HG03095 (cell line): ENCODE results near the gene ZBTB34.

Source experiments
- ATAC-seq: cut with Tn5 transposase; IDR thresholded peaks from one replicate; pipeline ENCODE4 v1.9.1; 2021; ENCODE audit warnings: moderate library complexity; ENCODE audit not compliant: unreplicated experiment

ZBTB34 gene

DNA sequence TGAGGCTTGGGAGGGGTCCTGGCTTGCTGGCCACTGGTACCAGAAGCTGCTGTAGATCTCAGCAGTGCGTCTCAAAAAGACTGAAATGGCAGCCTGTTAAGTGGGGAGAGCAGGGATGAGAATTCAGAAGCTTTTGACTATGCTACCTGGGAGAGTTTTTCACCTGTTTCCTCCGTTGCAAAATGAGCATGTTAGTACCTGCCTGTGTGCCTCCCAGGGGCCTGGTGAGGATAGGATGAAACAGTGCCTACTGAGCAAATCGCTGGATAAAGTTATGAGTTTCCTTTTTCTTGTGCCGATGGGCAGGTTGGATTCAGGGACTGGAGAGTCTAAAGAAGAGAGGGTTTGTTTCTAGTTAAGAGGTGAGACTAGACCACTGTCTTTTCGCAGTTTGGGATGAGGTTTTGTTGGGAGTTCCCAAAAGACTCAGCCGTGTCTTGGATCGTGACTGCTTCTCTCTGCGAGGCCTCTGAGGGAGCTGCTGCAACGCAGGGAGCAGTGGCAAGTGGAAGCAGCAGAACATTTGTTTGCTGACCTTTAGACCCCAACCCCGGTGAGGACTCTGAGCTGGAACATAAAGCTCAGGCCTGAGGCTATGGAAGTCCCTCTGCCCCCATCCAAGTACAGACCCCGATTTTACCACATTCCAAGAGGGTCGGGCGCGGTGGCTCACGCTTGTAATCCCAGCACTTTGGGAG is 55.6 kb downstream of the ZBTB34 start:
- ATAC-seq: no peak

DNA sequence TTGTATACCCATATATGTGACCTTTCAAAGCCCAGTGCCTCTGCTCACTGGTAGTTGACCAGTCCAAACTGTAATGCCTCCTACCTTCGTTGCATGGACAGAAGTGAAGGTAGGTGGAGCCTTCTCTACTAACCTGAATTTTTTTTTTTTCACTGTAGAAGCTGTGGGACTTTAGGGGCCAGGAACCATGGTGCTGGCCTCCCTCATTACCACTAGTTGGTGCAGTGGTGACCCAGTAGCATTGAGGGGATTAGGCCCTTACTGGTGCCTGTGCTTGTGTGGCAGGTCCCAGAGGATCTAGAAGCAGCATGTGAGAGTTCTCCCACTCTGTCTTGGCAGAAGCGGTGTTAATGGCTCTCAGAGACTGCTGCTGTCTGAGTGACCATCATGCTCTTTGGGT is 56.5 kb downstream of the ZBTB34 start:
- ATAC-seq: no peak

DNA sequence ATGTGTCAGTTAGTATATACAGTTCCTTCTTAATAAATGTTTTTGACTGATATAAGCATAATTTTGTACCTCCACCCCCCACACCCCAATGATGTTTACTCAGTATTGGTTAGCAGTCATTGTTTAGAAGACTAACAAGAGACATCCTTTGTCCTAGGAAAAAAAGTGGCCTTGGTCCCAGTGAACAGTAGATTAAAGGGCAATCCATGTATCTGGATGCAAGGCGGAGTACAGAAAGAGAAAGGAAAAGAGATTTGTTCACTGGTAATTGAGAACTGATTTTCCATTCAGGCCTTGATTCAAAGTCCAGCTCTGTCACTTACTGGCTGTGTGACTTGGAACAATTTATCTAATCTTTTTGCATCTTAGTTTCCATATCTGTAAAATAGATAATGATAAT is 58.8 kb downstream of the ZBTB34 start:
- no peak for ATAC-seq

DNA sequence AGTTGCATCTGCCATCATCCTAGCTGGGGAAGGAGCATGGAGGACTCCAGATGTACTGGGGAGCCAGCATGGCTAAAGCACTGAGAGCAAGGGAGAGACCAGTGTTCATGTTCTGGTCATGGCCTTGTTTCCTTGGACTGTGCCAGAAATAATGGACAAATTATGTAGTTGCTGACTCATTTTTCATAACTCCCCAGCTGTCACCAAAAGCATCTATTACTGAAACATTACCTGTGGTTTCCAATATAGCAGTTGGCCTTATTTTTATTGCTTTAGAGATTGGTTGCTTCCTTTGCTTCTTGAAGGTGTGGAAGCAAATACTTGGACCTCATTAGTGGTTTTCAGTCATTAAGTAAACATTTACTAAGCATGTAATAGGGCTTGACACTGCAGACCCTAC is 65.4 kb downstream of the ZBTB34 start:
- no peak for ATAC-seq

DNA sequence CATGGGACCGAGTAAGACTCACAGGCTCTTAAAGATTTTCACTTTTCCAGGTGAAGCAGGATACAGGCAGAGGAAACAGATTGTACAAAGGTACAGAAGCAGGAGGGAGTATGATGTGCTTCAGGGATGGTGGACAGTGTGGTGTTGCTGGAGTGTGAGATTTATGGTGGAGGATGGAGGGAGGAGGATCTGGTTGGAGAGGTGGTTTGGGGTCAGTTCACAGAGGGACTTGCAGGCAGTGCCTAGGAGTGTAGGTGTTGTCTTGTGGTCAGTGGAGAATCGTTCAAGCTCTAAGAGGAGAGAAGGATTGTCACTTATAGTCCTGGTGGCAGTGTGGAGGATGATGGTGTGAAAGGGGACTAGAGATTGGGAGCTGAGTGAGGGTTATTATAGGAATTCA is 65.9 kb downstream of the ZBTB34 start:
- no peak for ATAC-seq

DNA sequence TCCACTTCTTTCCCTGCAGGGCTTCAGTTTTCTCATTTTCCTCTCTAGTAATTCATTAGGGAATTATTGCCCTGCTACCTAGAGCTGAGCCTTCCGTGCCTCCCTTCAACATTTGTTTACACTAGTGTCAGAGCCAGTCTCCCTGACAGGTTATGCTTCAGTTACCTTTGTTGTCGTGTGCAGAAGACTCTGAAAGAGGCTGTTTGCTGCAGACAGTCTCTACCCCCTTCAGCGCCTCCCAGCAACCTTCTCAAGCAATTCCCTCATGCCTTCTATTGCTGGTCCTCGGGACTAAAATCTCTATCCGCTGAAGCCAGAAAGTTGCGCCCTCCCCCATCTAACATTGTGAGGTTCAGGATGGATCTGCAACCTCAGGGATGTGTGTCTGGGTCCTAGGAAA is 67.0 kb downstream of the ZBTB34 start:
- ATAC-seq: no peak

DNA sequence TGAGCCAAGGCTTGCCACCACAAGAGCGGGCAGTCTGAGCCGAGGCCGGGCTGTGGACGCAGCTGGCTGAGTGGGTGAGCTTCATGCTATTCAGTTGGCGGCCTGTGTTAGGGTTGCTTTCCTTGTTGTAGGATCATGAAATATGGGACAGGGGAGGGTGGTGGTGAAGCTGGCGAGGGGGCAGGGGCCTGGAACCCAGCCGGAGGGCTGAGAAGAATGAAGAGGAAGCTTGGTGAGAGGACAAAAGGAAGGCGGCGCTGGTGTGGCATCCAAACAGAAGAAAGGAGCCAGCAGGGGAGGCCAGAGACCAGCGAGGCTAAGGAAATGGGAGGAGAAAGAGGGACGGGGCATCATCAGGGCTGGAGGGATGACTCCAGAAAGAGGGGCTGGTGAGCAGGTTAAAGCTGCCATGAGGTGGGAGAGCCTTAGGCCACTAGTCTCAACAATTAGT is 72.5 kb downstream of the ZBTB34 start:
- ATAC-seq: no peak

DNA sequence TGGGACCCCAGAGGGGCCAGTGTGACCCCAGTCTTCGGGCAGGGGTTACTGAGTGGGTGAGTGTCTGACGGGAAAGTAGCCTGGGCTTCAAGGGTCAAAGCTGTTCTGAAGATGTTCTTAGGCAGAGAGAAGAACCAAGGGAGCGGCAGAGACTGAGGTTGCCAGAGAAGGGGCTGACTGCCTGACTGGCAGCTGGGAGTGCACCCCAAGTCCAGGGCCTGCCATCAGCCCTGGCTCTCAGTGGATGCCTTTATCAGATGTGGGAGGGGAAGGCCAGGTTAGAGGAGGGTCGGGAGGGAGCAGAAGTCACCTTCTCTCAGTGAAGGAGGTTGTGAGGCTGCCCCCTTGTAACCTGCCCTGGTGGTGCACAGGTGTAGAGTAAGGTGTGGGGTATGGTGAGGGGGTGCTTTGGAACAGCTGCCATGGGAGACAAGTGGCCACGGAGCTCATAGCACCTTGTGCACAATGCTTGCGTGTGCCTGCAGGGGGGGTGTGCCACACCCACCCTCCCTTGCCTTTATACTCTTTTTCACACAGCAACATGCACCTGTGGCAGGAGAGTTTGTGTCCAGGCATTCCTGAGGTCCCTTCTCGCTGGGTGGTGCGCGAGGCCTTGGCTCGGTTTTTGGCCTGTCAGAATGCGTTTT is 73.0 kb downstream of the ZBTB34 start:
- no peak for ATAC-seq

DNA sequence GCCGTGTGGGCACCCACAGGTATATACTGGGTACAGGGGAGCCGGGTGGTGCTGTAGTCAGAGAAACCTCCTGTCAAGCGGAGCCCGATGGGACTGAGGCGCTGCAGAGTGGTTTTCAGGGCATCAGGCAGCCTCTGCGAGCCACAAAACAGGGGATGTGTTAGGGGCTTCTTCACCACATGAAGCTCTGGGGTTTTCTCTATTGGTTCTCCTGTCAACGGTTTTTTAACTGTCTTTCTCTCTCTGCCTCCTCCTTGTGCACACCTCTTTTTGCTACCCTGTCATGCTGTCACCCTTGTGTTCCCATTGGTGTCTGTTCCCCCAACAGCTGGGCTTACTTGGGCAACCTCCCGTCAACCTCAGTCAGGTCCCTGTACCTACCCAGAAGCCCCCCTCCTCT is 74.0 kb downstream of the ZBTB34 start:
- no peak for ATAC-seq
